ENCODE results near the gene DPP7. TPM values are rescaled to one million over a fixed set of nuclear protein-coding genes. Genes with fewer than 3 reads are reported as not detected.
"Not testable (repeated sequence)": the region's sequence is repeated elsewhere in the genome, so short reads cannot be mapped to it uniquely, and the experiment has no call there.

The DPP7 gene
- total RNA-seq, 2 experiments from 2014 or later: 271 to 321 TPM

DNA sequence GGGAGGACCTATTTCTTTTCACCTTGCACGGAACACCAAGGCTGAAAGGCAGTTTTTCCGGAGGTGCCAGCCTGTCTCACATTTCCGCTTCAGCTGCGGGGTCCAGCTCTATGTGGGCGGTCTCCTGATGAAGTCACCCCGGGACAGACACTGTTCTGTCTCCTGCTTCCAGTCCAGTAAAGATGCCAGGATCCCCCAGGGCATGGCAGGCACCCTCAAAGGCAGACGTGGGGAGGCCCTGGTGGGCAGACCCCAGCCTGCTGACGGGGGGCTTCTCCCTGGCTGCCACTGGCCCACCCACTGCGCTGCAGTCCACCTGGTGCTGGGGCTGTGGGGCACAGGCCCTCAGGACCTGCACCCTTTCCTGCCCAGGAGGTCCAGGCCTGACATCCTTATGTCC is 51.7 kb downstream of the DPP7 start:
- H3K27me3 Mint-ChIP-seq; H3K36me3 Mint-ChIP-seq; DNase-seq; H3K9me3 Mint-ChIP-seq (ENCODE audit: low read depth); H3K4me3 Mint-ChIP-seq; ATAC-seq; H3K4me1 Mint-ChIP-seq; H3K27ac Mint-ChIP-seq: not testable (repeated sequence)
- CTCF ChIA-PET: interaction anchor here (1.5 to 9.5 kb wide), 5 partner anchors 10 to 71 kb away, joined by 5 to 98 read pairs (median 6); partner anchors contain the start of genes ABCA2, FUT7 and PAXX

GRCh38 chr9:137062384-137062783 is 52.1 kb downstream of the DPP7 start:
- H3K27me3 Mint-ChIP-seq: peaks cover 6% of the 10 kb centered on the region
- ATAC-seq (no peak), DNase-seq (no peak)
- CTCF ChIA-PET: interaction anchor here (1.8 kb wide), 1 partner anchor 16 kb away, joined by 6 read pairs; no protein-coding TSS in a partner anchor
- H3K36me3 Mint-ChIP-seq: peaks cover 3% of the 10 kb centered on the region
- peaks cover 4% of the 10 kb centered on the region for H3K4me1 Mint-ChIP-seq
- no peak overlapping the region for H3K4me3 Mint-ChIP-seq
- no peaks in the 10 kb centered on the region for H3K9me3 Mint-ChIP-seq (ENCODE audit: low read depth)
- H3K27ac Mint-ChIP-seq: no peak overlapping the region

Other genes starting within 250 kb of the DPP7 start
- 100 to 1,000 TPM; 283 to 360 TPM for gene EDF1, start 248.4 kb downstream of the DPP7 start, total RNA-seq
- 10 to 100 TPM; 58.4 to 67.6 TPM for gene TRAF2, start 228.2 kb downstream of the DPP7 start, total RNA-seq
- 100 to 1,000 TPM; 106 to 107 TPM for gene FBXW5, start 170.0 kb downstream of the DPP7 start, total RNA-seq
- gene C8G, start 169.5 kb downstream of the DPP7 start, total RNA-seq: 1 to 10 TPM in 1 of 2 experiments, not detected in 1; 1.7 TPM
- gene LCN12, start 162.5 kb downstream of the DPP7 start, total RNA-seq: 1 to 10 TPM in 1 of 2 experiments, under 1 TPM in 1; 0.68 to 1.2 TPM
- 1 to 10 TPM; 1.2 to 3.2 TPM for gene PTGDS, start 137.2 kb downstream of the DPP7 start, total RNA-seq
- gene LCNL1, start 131.7 kb downstream of the DPP7 start, total RNA-seq: under 1 TPM in 1 of 2 experiments, not detected in 1; 0.09 TPM
- gene PAXX, start 122.3 kb downstream of the DPP7 start, total RNA-seq: 10 to 100 TPM; 68.6 to 94.8 TPM
- gene CLIC3, start 118.2 kb downstream of the DPP7 start, total RNA-seq: 1 to 10 TPM; 3.8 to 7.8 TPM
- gene ABCA2, start 86.5 kb downstream of the DPP7 start, total RNA-seq: 10 to 100 TPM; 30.0 to 73.6 TPM
- gene FUT7, start 82.6 kb downstream of the DPP7 start, total RNA-seq: 1 to 10 TPM in 1 of 2 experiments, under 1 TPM in 1; 0.68 to 2.8 TPM
- 10 to 100 TPM; 30.4 to 55.6 TPM for gene NPDC1, start 68.6 kb downstream of the DPP7 start, total RNA-seq
- not detected for gene ENTPD2, start 60.7 kb downstream of the DPP7 start, total RNA-seq
- 10 to 100 TPM; 31.9 to 40.1 TPM for gene SAPCD2, start 44.2 kb downstream of the DPP7 start, total RNA-seq
- 10 to 100 TPM; 32.6 to 35.3 TPM for gene UAP1L1, start 37.2 kb downstream of the DPP7 start, total RNA-seq
- gene MAN1B1, start 27.7 kb downstream of the DPP7 start, total RNA-seq: 10 to 100 TPM; 43.8 to 60.6 TPM
- not detected for gene GRIN1, start 24.4 kb upstream of the DPP7 start, total RNA-seq
- under 1 TPM in 1 of 2 experiments, not detected in 1; 0.30 TPM for gene LRRC26, start 55.3 kb upstream of the DPP7 start, total RNA-seq
- not detected for gene TMEM210, start 57.3 kb upstream of the DPP7 start, total RNA-seq
- gene ANAPC2, start 73.8 kb upstream of the DPP7 start, total RNA-seq: 10 to 100 TPM; 59.8 to 69.7 TPM
- 10 to 100 TPM; 80.2 to 91.3 TPM for gene SSNA1, start 73.9 kb upstream of the DPP7 start, total RNA-seq
- 10 to 100 TPM; 11.1 to 13.3 TPM for gene TPRN, start 86.0 kb upstream of the DPP7 start, total RNA-seq
- gene TMEM203, start 90.9 kb upstream of the DPP7 start, total RNA-seq: 10 to 100 TPM; 32.2 to 36.9 TPM
- gene NDOR1, start 91.0 kb upstream of the DPP7 start, total RNA-seq: 10 to 100 TPM; 50.1 to 50.6 TPM
- gene RNF208, start 107.5 kb upstream of the DPP7 start, total RNA-seq: 1 to 10 TPM; 2.9 to 3.0 TPM
- gene CYSRT1, start 110.4 kb upstream of the DPP7 start, total RNA-seq: under 1 TPM; 0.53 to 0.89 TPM
- not detected for gene RNF224, start 112.8 kb upstream of the DPP7 start, total RNA-seq
- gene SLC34A3, start 116.2 kb upstream of the DPP7 start, total RNA-seq: not detected
- 100 to 1,000 TPM; 353 to 375 TPM for gene TUBB4B, start 126.6 kb upstream of the DPP7 start, total RNA-seq
- not detected for gene STPG3, start 136.6 kb upstream of the DPP7 start, total RNA-seq
- gene NELFB, start 140.6 kb upstream of the DPP7 start, total RNA-seq: 10 to 100 TPM; 70.8 to 75.3 TPM
- gene TOR4A, start 163.0 kb upstream of the DPP7 start, total RNA-seq: 10 to 100 TPM; 10.9 to 13.3 TPM
- 1 to 10 TPM; 1.6 to 4.5 TPM for gene NRARP, start 187.5 kb upstream of the DPP7 start, total RNA-seq